Sigmoid colon (tissue), 7 donors: ENCODE data around the gene RCL1. TPM values are rescaled to one million over a fixed set of nuclear protein-coding genes. Genes with fewer than 3 reads are reported as not detected.

ENCODE experiments used
- DNase-seq: peaks from one replicate; pipeline ENCODE4 v3.0.0-alpha.2; 2019
- H3K27ac ChIP-seq, 4 donors: fragments of 200-600 bp; sonication (generic); one replicate each; pipeline ENCODE4 v1.5.1; 2016 to 2019; ENCODE audit warnings: mild to moderate bottlenecking in 1 of 4
- H3K27me3 ChIP-seq, 3 donors: fragments of 200-600 bp; sonication (generic); one replicate each; pipeline ENCODE4 v1.5.1; 2019; ENCODE audit warnings: mild to moderate bottlenecking in 1 of 3
- H3K36me3 ChIP-seq, 4 donors: fragments of 200-600 bp; sonication (generic); one replicate each; pipeline ENCODE4 v1.5.1; 2016 to 2019
- H3K4me1 ChIP-seq, 4 donors: fragments of 200-600 bp; sonication (generic); one replicate each; pipeline ENCODE4 v1.5.1; 2017 to 2019
- H3K4me3 ChIP-seq, 4 donors: fragments of 200-600 bp; sonication (generic); one replicate each; pipeline ENCODE4 v1.5.1; 2017 to 2019; ENCODE audit warnings: mild to moderate bottlenecking in 2 of 4, moderate library complexity in 1 of 4
- H3K9me3 ChIP-seq, 4 donors: fragments of 200-600 bp in 3 of 4; sonication (generic) in 3 of 4; one replicate each; pipeline versions ENCODE4 v1.5.1 to v1.6.1; 2013 to 2019
- EP300 ChIP-seq, 4 donors: sonication (generic); formaldehyde crosslinking; IDR thresholded peaks; one replicate each; pipeline ENCODE4 v1.6.1; 2017; ENCODE audit warnings: antibody characterized with exemption in 4 of 4
- POLR2A ChIP-seq, 2 donors: fragments of 450-650 bp; IDR thresholded peaks; one replicate each; pipeline ENCODE4 v1.6.1; 2016; ENCODE audit warnings: antibody characterized with exemption in 2 of 2, mild to moderate bottlenecking in 2 of 2, moderate library complexity in 2 of 2
- POLR2AphosphoS5 ChIP-seq, 4 donors: sonication (generic); formaldehyde crosslinking; IDR thresholded peaks; one replicate each; pipeline ENCODE4 v1.6.1; 2017; ENCODE audit warnings: antibody characterized with exemption in 4 of 4
- WGBS, 2 donors: extraction: QIAGEN DNeasy Blood & Tissue Kit; methylation state at CpG; one replicate each; pipeline ENCODE4 v1.1.7; 2013; 5-methylcytosine and 5-hydroxymethylcytosine counted together
- intact Hi-C: fragments of 100-400 bp; cut with DNase I; formaldehyde crosslinking; loops from one replicate; pipeline ENCODE4 v1.15.1; 2023
- polyA plus RNA-seq, 3 donors: library from polyadenylated mRNA; stranded (reverse); fragments of 200-250 nt; gene quantifications; one replicate each; pipeline ENCODE4 v1.2.3, GENCODE V29; 2013
- total RNA-seq, 4 donors: library from RNA; depleted of rRNA; stranded (reverse); fragments of >200 nt; gene quantifications; one replicate each; pipeline ENCODE4 v1.1.0, GENCODE V29; 2016
- TF ChIP-seq, protein P1 (sequence below), 4 experiments: fragments of 450-650 bp in 3 of 4; fragments of 200-600 bp in 1 of 4; IDR thresholded peaks; one replicate each; pipeline ENCODE4 v1.5.1; 2016 to 2019; ENCODE audit warnings: antibody characterized with exemption in 4 of 4, mild to moderate bottlenecking in 3 of 4, moderate library complexity in 2 of 4
- donor health status: healthy with polysubstance abuse.
- donor health status: Bipolar disorder and iron deficiency.
- donor health status: healthy.

Gene RCL1
- total and polyA plus RNA-seq, 7 donors, result 5.1 to 24.1 (median 19.7) TPM

DNA sequence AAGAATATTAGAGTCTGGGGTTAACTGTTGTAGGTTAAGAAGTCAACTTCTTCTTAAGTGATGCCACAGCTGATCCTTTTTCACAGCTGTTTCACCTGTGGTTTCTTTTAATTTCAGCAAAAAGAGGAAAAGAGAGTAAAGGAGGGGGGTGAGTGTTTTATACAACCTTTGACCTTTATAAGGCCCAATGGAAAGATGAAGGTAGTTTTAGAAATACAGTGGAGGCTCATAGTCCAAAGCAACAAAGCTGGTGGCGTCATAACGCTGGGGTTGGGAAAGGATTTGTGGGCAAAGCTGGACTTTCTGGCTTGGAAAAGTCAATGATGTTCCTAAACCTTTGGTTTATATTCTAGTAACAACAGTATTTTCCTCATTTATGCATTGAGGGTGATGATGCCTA is 49.5 kb downstream of the RCL1 start:
- intact Hi-C loops, result no loop called here
- no peaks in the 10 kb centered on the region for H3K27me3 ChIP-seq
- no peak overlapping the region for H3K27ac ChIP-seq
- H3K4me3 ChIP-seq, result no peak overlapping the region
- 98% methylated on average over 2 of the region's 2 CpGs for WGBS, 2 donors
- H3K36me3 ChIP-seq, result peaks cover 0 to 57% (median 15%) of the 10 kb centered on the region in 4 donors
- H3K4me1 ChIP-seq, result peaks cover 0 to 6% (median 0%) of the 10 kb centered on the region in 4 donors
- no peak for DNase-seq
- TF ChIP-seq, protein P1, sequence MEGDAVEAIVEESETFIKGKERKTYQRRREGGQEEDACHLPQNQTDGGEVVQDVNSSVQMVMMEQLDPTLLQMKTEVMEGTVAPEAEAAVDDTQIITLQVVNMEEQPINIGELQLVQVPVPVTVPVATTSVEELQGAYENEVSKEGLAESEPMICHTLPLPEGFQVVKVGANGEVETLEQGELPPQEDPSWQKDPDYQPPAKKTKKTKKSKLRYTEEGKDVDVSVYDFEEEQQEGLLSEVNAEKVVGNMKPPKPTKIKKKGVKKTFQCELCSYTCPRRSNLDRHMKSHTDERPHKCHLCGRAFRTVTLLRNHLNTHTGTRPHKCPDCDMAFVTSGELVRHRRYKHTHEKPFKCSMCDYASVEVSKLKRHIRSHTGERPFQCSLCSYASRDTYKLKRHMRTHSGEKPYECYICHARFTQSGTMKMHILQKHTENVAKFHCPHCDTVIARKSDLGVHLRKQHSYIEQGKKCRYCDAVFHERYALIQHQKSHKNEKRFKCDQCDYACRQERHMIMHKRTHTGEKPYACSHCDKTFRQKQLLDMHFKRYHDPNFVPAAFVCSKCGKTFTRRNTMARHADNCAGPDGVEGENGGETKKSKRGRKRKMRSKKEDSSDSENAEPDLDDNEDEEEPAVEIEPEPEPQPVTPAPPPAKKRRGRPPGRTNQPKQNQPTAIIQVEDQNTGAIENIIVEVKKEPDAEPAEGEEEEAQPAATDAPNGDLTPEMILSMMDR (IDR thresholded peaks at IDR 0.05), result no peak
- no peak for TF ChIP-seq POLR2A (IDR thresholded peaks at IDR 0.05)
- TF ChIP-seq POLR2AphosphoS5 (IDR thresholded peaks at IDR 0.05), result no peak
- TF ChIP-seq EP300 (IDR thresholded peaks at IDR 0.05), result no peak
- H3K9me3 ChIP-seq, result no peaks in the 10 kb centered on the region

- H3K9me3 ChIP-seq, result no peaks in the 10 kb centered on the region
- intact Hi-C loops, result no loop called here
- peaks cover 0 to 62% (median 15%) of the 10 kb centered on the region in 4 donors for H3K36me3 ChIP-seq
- no peak overlapping the region for H3K4me3 ChIP-seq
- H3K27ac ChIP-seq, result no peak overlapping the region
- 96 to 97% methylated on average over 4 of the region's 4 CpGs for WGBS, 2 donors
- H3K27me3 ChIP-seq, result no peaks in the 10 kb centered on the region
- DNase-seq, result no peak
- TF ChIP-seq EP300 (IDR thresholded peaks at IDR 0.05) (no peak), POLR2AphosphoS5 (IDR thresholded peaks at IDR 0.05) (no peak), POLR2A (IDR thresholded peaks at IDR 0.05) (no peak)
- TF ChIP-seq, protein P1 (IDR thresholded peaks at IDR 0.05), result no peak
- peaks cover 0 to 3% (median 0%) of the 10 kb centered on the region in 4 donors for H3K4me1 ChIP-seq
These were observed 50.0 kb downstream of the RCL1 start for GRCh38 chr9:4842734-4843133.

DNA sequence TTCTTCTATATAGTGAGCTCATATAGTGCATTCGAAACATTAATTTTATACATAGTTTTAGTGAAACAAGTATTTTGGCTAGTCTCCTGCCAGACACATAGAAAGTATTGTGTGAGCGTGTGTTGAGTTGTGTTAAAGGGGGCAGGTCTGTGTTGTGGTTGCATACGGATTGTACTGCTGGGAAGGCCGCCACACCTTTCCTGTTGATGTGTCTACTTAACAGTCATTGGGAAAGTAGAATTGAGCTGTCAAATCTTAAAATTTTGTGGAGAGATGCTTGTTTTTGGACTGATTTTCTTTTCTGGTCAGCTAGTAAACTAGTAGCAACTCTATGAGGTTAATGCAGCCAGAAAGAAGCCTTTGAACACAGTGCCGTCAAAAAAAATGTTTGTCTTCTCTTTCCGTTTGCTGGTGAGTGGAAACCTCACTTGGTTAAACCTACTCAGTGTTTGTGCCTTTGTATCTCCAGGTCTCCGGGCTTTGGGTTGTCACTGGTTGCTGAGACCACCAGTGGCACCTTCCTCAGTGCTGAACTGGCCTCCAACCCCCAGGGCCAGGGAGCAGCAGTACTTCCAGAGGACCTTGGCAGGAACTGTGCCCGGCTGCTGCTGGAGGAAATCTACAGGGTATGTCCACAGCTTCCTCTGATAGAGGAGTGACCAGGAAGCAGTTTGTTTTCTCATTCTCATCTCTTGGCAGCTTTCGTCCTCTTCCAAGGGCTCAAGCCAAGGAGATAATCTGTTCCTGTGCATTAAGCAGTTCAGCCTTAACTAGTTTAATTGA is 51.5 kb downstream of the RCL1 start:
- Histone ChIP-seq H3K9me3 (no peaks in the 10 kb centered on the region), H3K36me3 (peaks cover 0 to 66% (median 15%) of the 10 kb centered on the region in 4 donors), H3K27ac (no peak overlapping the region), H3K4me1 (no peaks in the 10 kb centered on the region), H3K4me3 (no peak overlapping the region), H3K27me3 (no peaks in the 10 kb centered on the region)
- no peak for TF ChIP-seq POLR2A (IDR thresholded peaks at IDR 0.05)
- TF ChIP-seq, protein P1 (IDR thresholded peaks at IDR 0.05), result no peak
- no peak for TF ChIP-seq EP300 (IDR thresholded peaks at IDR 0.05)
- TF ChIP-seq POLR2AphosphoS5 (IDR thresholded peaks at IDR 0.05), result no peak
- 83 to 92% methylated on average over 9 of the region's 9 CpGs for WGBS, 2 donors
- intact Hi-C loops, result no loop called here
- DNase-seq, result no peak

GRCh38 chr9:4849369-4849768 is 56.6 kb downstream of the RCL1 start:
- Histone ChIP-seq H3K36me3 (peaks cover 0 to 72% (median 17%) of the 10 kb centered on the region in 4 donors), H3K27ac (no peak overlapping the region), H3K27me3 (no peaks in the 10 kb centered on the region), H3K4me1 (no peaks in the 10 kb centered on the region), H3K9me3 (no peaks in the 10 kb centered on the region), H3K4me3 (no peak overlapping the region)
- no peak for DNase-seq
- intact Hi-C loops, result no loop called here
- 25 to 71% methylated on average over 5 of the region's 5 CpGs for WGBS, 2 donors
- TF ChIP-seq POLR2A (IDR thresholded peaks at IDR 0.05), result no peak
- TF ChIP-seq POLR2AphosphoS5 (IDR thresholded peaks at IDR 0.05), result no peak
- no peak for TF ChIP-seq EP300 (IDR thresholded peaks at IDR 0.05)
- TF ChIP-seq, protein P1 (IDR thresholded peaks at IDR 0.05), result no peak
